ENCODE data around the gene DNAJC10. TPM values are rescaled to one million over a fixed set of nuclear protein-coding genes. Genes with fewer than 3 reads are reported as not detected.
A peak's percentile ranks its signal among the peaks of the same experiment; 100 is the strongest.

The DNAJC10 gene
- total RNA-seq, 2 donors from 2014 or later, result 72.0 to 75.6 TPM

- TF ChIP-seq CTCF (IDR thresholded peaks at IDR 0.05), result peak; percentile 59
- Histone ChIP-seq H3K27ac (no peak overlapping the region), H3K9me3 (no peaks in the 10 kb centered on the region), H3K27me3 (replicated peaks; ENCODE audit: insufficient read depth) (no peaks in the 10 kb centered on the region), H3K4me1 (ENCODE audit: control insufficient read depth in 1 of 2, low read depth in 2 of 2) (peaks cover 0 to 4% of the 10 kb centered on the region in 2 donors), H3K4me3 (no peak overlapping the region), H3K36me3 (peaks cover 9% of the 10 kb centered on the region)
- ATAC-seq (ENCODE audit: insufficient number of reproducible peaks, low FRiP score, low read depth) (no peak), DNase-seq (ENCODE audit: low spot score) (no peak)
Measured at GRCh38 chr2:182784777-182785176, 68.7 kb downstream of the DNAJC10 start.

GRCh38 chr2:182792441-182792840 is 76.4 kb downstream of the DNAJC10 start:
- no peak for TF ChIP-seq CTCF (IDR thresholded peaks at IDR 0.05)
- peaks cover 3 to 17% of the 10 kb centered on the region in 2 donors for H3K4me1 ChIP-seq (ENCODE audit: control insufficient read depth in 1 of 2, low read depth in 2 of 2)
- no peak for ATAC-seq (ENCODE audit: insufficient number of reproducible peaks, low FRiP score, low read depth)

GRCh38 chr2:182798736-182799135 is 82.7 kb downstream of the DNAJC10 start:
- Histone ChIP-seq H3K9me3 (no peaks in the 10 kb centered on the region), H3K27ac (no peak overlapping the region), H3K36me3 (no peaks in the 10 kb centered on the region), H3K4me3 (no peak overlapping the region), H3K27me3 (replicated peaks; ENCODE audit: insufficient read depth) (no peaks in the 10 kb centered on the region), H3K4me1 (ENCODE audit: control insufficient read depth in 1 of 2, low read depth in 2 of 2) (peaks cover 0 to 5% of the 10 kb centered on the region in 2 donors)
- no peak for TF ChIP-seq CTCF (IDR thresholded peaks at IDR 0.05)
- ATAC-seq (ENCODE audit: insufficient number of reproducible peaks, low FRiP score, low read depth), result no peak
- DNase-seq (ENCODE audit: low spot score), result no peak

More at GRCh38 chr2:182792441-182792840, 76.4 kb downstream of the DNAJC10 start:
- H3K9me3 ChIP-seq, result no peaks in the 10 kb centered on the region
- no peak for DNase-seq (ENCODE audit: low spot score)
- H3K27me3 ChIP-seq (replicated peaks; ENCODE audit: insufficient read depth), result no peaks in the 10 kb centered on the region
- peak overlapping the region; percentile 52 to 73 for H3K27ac ChIP-seq
- H3K4me3 ChIP-seq, result no peak overlapping the region
- no peaks in the 10 kb centered on the region for H3K36me3 ChIP-seq

- no peaks in the 10 kb centered on the region for H3K4me1 ChIP-seq (ENCODE audit: control insufficient read depth in 1 of 2, low read depth in 2 of 2)
- ATAC-seq (ENCODE audit: insufficient number of reproducible peaks, low FRiP score, low read depth) (no peak), DNase-seq (ENCODE audit: low spot score) (no peak)
- H3K4me3 ChIP-seq, result no peak overlapping the region
- H3K36me3 ChIP-seq, result no peaks in the 10 kb centered on the region
- no peaks in the 10 kb centered on the region for H3K27me3 ChIP-seq (replicated peaks; ENCODE audit: insufficient read depth)
- H3K27ac ChIP-seq, result no peak overlapping the region
- TF ChIP-seq CTCF (IDR thresholded peaks at IDR 0.05), result no peak
- H3K9me3 ChIP-seq, result no peaks in the 10 kb centered on the region
Measured at GRCh38 chr2:182804128-182804527, 88.1 kb downstream of the DNAJC10 start.

- Histone ChIP-seq H3K27ac (no peak overlapping the region), H3K27me3 (replicated peaks; ENCODE audit: insufficient read depth) (no peaks in the 10 kb centered on the region), H3K4me1 (ENCODE audit: control insufficient read depth in 1 of 2, low read depth in 2 of 2) (no peaks in the 10 kb centered on the region), H3K4me3 (no peak overlapping the region), H3K36me3 (no peaks in the 10 kb centered on the region), H3K9me3 (no peaks in the 10 kb centered on the region)
- TF ChIP-seq CTCF (IDR thresholded peaks at IDR 0.05), result no peak
- DNase-seq (ENCODE audit: low spot score), result no peak
- ATAC-seq (ENCODE audit: insufficient number of reproducible peaks, low FRiP score, low read depth), result no peak
Measured at GRCh38 chr2:182807319-182807718, 91.3 kb downstream of the DNAJC10 start.

All from thoracic aorta (tissue), 2 donors.